Endothelial cell (in vitro differentiated cells): ENCODE measurements around the gene SLC23A2. TPM values are rescaled to one million over a fixed set of nuclear protein-coding genes. Genes with fewer than 3 reads are reported as not detected.
A peak's percentile ranks its signal among the peaks of the same experiment; 100 is the strongest.

Experiments used
- DNase-seq: peaks from one replicate; pipeline ENCODE4 v3.0.0; 2021; ENCODE audit warnings: low spot score
- H3K27ac Mint-ChIP-seq: one replicate; pipeline ENCODE4 v1.8.0; 2021; ENCODE audit warnings: mixed read lengths, inconsistent platforms; ENCODE audit not compliant: unreplicated experiment
- H3K27me3 Mint-ChIP-seq: one replicate; pipeline ENCODE4 v1.8.0; 2021; ENCODE audit warnings: mild to moderate bottlenecking, moderate library complexity, mixed read lengths, inconsistent platforms; ENCODE audit not compliant: unreplicated experiment
- H3K36me3 Mint-ChIP-seq: one replicate; pipeline ENCODE4 v1.8.0; 2021; ENCODE audit warnings: mild to moderate bottlenecking, low read depth, mixed read lengths, inconsistent platforms; ENCODE audit not compliant: unreplicated experiment
- H3K4me1 Mint-ChIP-seq: one replicate; pipeline ENCODE4 v1.8.0; 2021; ENCODE audit warnings: mild to moderate bottlenecking, mixed read lengths, inconsistent platforms; ENCODE audit not compliant: unreplicated experiment
- H3K4me3 Mint-ChIP-seq: one replicate; pipeline ENCODE4 v1.8.0; 2021; ENCODE audit warnings: mild to moderate bottlenecking, mixed read lengths, inconsistent platforms; ENCODE audit not compliant: unreplicated experiment
- H3K9me3 Mint-ChIP-seq: one replicate; pipeline ENCODE4 v1.8.0; 2021; ENCODE audit warnings: mixed read lengths, inconsistent platforms; ENCODE audit not compliant: unreplicated experiment
- CTCF ChIP-seq: fragments of 200-600 bp; sonication (generic); IDR thresholded peaks from one replicate; pipeline ENCODE4 v1.5.0; 2021; ENCODE audit warnings: antibody characterized with exemption; ENCODE audit not compliant: unreplicated experiment
- total RNA-seq: library from RNA; stranded (reverse); fragmentation: NEBNext Ultra II Directional; extraction: Animal tissue kit (Norgen Biotek cat#: 25700); gene quantifications from one replicate; pipeline ENCODE4 v1.2.1, GENCODE V29; 2021; ENCODE audit not compliant: unreplicated experiment

The SLC23A2 gene
- total RNA-seq, 1 donor from 2014 or later: 71.3 TPM

- peaks cover 3% of the 10 kb centered on the region for H3K36me3 Mint-ChIP-seq
- no peak for DNase-seq
- H3K27ac Mint-ChIP-seq: no peak overlapping the region
- peaks cover 37% of the 10 kb centered on the region for H3K4me1 Mint-ChIP-seq
- TF ChIP-seq CTCF: no peak
- peak overlapping the region; percentile 97 for H3K4me3 Mint-ChIP-seq
- no peaks in the 10 kb centered on the region for H3K9me3 Mint-ChIP-seq
- H3K27me3 Mint-ChIP-seq: peaks cover 11% of the 10 kb centered on the region
Measured at GRCh38 chr20:4999788-5000187, 1.5 kb downstream of the SLC23A2 start.

- H3K9me3 Mint-ChIP-seq: no peaks in the 10 kb centered on the region
- H3K27ac Mint-ChIP-seq: no peak overlapping the region
- peak; percentile 34 for TF ChIP-seq CTCF
- H3K27me3 Mint-ChIP-seq: peaks cover 11% of the 10 kb centered on the region
- H3K4me3 Mint-ChIP-seq: no peak overlapping the region
- peaks cover 33% of the 10 kb centered on the region for H3K4me1 Mint-ChIP-seq
- H3K36me3 Mint-ChIP-seq: peaks cover 3% of the 10 kb centered on the region
- DNase-seq: no peak
Measured at GRCh38 chr20:4998160-4998651, 3.1 kb downstream of the SLC23A2 start.

GRCh38 chr20:4997222-4997621 is 4.1 kb downstream of the SLC23A2 start:
- H3K4me1 Mint-ChIP-seq: peaks cover 30% of the 10 kb centered on the region
- H3K27me3 Mint-ChIP-seq: peaks cover 11% of the 10 kb centered on the region
- TF ChIP-seq CTCF: no peak
- DNase-seq: no peak
- no peaks in the 10 kb centered on the region for H3K9me3 Mint-ChIP-seq
- H3K27ac Mint-ChIP-seq: peak overlapping the region; percentile 74
- no peak overlapping the region for H3K4me3 Mint-ChIP-seq
- peaks cover 3% of the 10 kb centered on the region for H3K36me3 Mint-ChIP-seq

- peaks cover 4% of the 10 kb centered on the region for H3K36me3 Mint-ChIP-seq
- no peak for DNase-seq
- no peak for TF ChIP-seq CTCF
- H3K27me3 Mint-ChIP-seq: peaks cover 2% of the 10 kb centered on the region
- no peaks in the 10 kb centered on the region for H3K9me3 Mint-ChIP-seq
- H3K4me1 Mint-ChIP-seq: peaks cover 11% of the 10 kb centered on the region
- H3K27ac Mint-ChIP-seq: no peak overlapping the region
- H3K4me3 Mint-ChIP-seq: no peak overlapping the region
Measured at GRCh38 chr20:4989570-4989969, 11.7 kb downstream of the SLC23A2 start.

GRCh38 chr20:4987130-4987529 is 14.2 kb downstream of the SLC23A2 start:
- peaks cover 2% of the 10 kb centered on the region for H3K27me3 Mint-ChIP-seq
- no peak overlapping the region for H3K4me3 Mint-ChIP-seq
- no peak overlapping the region for H3K27ac Mint-ChIP-seq
- DNase-seq: no peak
- no peak for TF ChIP-seq CTCF
- no peaks in the 10 kb centered on the region for H3K9me3 Mint-ChIP-seq
- H3K36me3 Mint-ChIP-seq: peaks cover 8% of the 10 kb centered on the region
- H3K4me1 Mint-ChIP-seq: peaks cover 11% of the 10 kb centered on the region
